GM21825 (cell line): ENCODE results near the gene FBXW4.
A peak's percentile ranks its signal among the peaks of the same experiment; 100 is the strongest.

Experiments used
- ATAC-seq: cut with Tn5 transposase; IDR thresholded peaks from one replicate; pipeline ENCODE4 v1.9.1; 2021; ENCODE audit warnings: mild to moderate bottlenecking, moderate library complexity; ENCODE audit not compliant: unreplicated experiment

FBXW4 gene

GRCh38 chr10:101694674-101695403 is at the start of gene FBXW4:
FBXW4 (minus strand) TSS chr10:101695170; CDS start chr10:101695105, 65 bp downstream.
- peak; percentile 62 for ATAC-seq

DNA sequence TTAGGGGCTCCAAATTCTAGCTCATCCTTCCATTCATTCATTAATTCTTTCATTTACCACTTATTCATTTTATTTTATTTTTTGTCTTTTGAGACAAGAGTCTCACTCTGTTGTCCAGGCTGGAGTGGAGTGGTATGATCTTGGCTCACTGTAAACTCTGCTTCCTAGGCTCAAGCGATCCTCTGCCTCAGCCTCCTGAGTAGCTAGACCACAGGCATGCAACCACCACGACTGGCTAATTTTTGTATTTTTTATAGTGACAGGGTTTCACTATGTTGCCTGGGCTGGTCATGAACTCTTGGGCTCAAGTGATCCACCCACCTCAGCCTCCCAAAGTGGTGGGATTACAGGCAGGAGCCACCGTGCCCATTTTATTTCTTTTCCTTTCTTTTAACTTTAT is 49.3 kb upstream of the FBXW4 start:
- ATAC-seq, result no peak

GRCh38 chr10:101741938-101742337 is 47.0 kb upstream of the FBXW4 start:
- ATAC-seq, result no peak

DNA sequence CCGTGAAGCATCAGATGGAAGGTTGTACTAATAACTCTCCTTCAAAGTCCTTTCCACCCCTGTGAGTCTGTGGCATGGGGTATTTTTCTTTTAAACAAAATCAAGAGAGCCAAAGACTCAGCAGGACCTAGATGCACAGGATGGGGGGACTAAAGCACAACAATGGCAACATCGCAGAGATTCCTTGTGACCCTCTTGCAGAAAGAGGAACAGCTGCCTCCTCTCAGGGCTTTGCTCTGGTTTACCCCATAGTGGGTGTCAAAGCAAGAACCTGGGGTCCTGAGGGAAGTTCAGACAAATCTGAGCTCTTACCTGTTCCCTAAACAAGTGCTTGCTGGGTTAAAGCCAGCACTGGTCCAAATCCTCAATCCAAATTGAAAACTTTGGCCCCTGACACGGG is 41.7 kb upstream of the FBXW4 start:
- no peak for ATAC-seq

DNA sequence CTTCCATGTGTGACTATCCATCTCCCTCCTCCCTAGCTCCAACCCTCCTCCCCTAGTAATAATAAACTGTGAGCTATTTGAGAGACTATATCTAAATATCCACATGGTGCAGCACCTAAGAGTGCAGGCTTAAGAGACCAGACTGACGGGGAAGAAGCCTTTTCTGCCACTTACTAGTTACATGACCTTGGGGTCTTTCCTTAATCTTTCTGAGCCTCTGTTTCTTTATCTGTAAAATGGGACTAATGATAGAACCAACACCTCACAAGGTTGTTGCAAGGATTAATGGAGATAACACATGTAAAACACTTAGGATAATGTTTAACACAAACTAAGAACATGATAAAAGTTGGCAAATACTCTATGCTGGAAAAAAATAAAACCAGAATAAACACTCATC is 37.1 kb upstream of the FBXW4 start:
- ATAC-seq, result no peak

DNA sequence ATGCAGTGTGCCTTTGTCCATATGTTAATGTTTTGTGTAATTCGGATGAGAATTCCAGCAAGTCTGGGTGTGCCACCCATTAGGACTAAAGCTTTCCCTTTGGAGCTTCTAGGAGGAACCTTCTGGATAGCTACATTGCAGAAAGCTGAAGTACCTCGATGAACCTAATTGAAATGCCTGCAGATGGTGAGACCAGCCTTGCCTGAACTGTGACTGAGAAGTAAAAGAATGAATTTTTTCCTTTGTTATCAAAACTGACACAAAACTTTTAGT is 31.1 kb upstream of the FBXW4 start:
- ATAC-seq, result no peak

- no peak for ATAC-seq
Observed at GRCh38 chr10:101725296-101726114, 30.5 kb upstream of the FBXW4 start.

- ATAC-seq, result no peak
Observed at GRCh38 chr10:101724446-101724845, 29.5 kb upstream of the FBXW4 start.

- ATAC-seq, result no peak
Observed at GRCh38 chr10:101723176-101723575, 28.2 kb upstream of the FBXW4 start.

- no peak for ATAC-seq
Observed at GRCh38 chr10:101721806-101722205, 26.8 kb upstream of the FBXW4 start.

DNA sequence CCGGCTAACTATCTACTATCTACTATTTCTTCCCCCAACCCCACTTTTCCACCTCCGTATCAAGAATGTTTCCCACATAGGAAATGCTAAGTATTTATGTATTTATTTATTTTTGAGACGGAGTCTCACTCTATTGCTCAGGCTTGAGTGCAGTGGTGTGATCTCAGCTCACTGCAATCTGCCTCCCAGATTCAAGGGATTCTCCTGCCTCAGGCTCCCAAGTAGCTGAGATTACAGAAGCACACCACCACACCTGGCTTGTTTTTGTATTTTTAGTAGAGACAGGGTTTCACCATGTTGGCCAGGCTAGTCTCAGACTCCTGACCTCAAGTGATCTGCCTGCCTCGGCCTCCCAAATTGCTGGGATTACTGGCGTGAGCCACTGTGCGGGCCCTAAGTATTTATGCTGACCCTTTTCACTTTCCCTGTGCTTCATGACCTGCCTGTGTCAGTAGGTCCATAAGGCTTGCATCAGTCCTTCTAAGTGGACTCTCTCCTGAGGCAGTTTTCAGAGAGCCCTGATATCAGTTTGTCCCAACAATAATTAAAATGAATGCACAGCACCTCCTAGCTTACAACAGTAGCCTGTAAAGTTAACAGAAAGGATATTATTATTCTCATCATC is 25.7 kb upstream of the FBXW4 start:
- ATAC-seq, result no peak

- ATAC-seq, result no peak
Observed at GRCh38 chr10:101718690-101719275, 23.8 kb upstream of the FBXW4 start.

- no peak for ATAC-seq
Observed at GRCh38 chr10:101716891-101717659, 22.1 kb upstream of the FBXW4 start.

DNA sequence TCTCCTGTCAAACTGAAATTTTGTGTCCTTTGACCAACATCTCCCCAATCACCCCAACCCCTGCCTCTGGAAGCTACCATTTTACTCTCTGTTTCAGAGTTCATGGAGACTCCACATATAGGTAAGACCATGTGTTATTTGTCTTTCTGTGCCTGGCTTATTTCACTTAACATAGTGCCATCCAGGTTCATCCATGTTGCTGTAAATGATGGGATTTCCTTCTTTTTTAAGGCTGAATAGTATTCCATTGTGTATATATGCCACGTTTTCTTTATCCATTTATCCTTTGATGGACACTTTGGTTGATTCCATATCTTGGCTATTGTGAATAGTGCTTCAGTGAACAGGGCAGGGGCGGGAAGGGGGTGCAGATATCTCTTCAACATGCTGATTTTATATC is 18.0 kb upstream of the FBXW4 start:
- ATAC-seq, result no peak

DNA sequence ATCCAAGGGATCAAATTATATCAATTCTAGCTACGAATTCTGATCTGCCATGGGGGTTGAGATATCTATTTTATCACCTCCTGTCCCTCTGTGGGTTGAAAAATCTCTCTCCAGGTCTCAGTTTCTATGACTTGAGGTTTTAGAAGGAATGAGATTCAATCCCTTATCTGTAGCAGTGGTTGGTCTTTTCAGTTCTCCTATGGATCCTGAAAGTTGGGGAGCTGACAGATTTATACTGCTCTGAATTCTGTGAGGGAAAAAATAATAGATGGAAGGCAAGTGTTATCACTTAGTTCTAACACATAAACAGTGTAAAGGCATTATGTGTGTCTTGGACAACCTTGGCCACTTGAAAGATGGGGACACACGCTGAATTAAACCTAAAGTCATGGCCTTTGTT is 15.8 kb upstream of the FBXW4 start:
- ATAC-seq, result no peak

GRCh38 chr10:101710059-101710695 is 15.2 kb upstream of the FBXW4 start:
- no peak for ATAC-seq

DNA sequence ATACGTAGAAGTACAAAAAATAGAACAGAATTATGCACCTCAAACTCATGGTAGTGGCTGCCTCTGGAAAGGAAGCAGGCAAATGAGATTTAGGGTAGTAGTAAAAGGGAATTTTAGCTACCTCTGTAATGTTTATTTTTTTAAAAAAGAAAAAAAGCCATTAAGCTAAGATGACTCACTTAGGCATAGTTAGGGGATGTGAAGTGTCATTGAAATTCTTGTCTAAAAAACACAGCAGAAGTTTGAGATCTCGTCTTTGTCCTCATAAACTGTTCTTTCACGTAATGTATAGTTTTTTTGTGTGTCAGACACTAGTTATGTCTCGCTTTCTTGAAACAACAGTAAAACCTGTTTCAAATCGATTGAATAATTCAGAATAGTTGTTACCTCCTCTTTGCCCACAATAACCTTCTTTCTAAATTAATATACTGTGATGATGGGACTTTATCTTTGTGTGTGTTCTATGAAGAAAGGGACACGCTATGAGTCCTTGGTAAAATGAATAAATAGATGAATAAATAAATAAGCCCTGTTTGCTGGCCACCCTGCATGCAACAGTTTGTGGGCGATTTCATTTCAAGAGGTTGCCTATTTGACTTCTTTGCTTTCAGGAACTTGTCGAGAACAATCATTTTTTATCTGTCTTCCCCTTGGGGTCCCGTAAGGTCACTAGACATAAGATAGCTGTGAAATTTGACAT is 14.5 kb upstream of the FBXW4 start:
- no peak for ATAC-seq

GRCh38 chr10:101708870-101709269 is 13.9 kb upstream of the FBXW4 start:
- ATAC-seq, result no peak

- no peak for ATAC-seq
Observed at GRCh38 chr10:101708073-101708472, 13.1 kb upstream of the FBXW4 start.

- no peak for ATAC-seq
Observed at GRCh38 chr10:101704331-101704730, 9.4 kb upstream of the FBXW4 start.
